Cardiac septum (tissue), 1 donor: ENCODE results near the gene TUBB2B. TPM values are rescaled to one million over a fixed set of nuclear protein-coding genes. Genes with fewer than 3 reads are reported as not detected.
"Not testable (repeated sequence)": the region's sequence is repeated elsewhere in the genome, so short reads cannot be mapped to it uniquely, and the experiment has no call there.

Source experiments
- DNase-seq: peaks from one replicate; pipeline ENCODE4 v3.0.0-alpha.2; 2020; ENCODE audit warnings: low spot score
- intact Hi-C: fragments of 100-400 bp; cut with DNase I; formaldehyde crosslinking; loops from one replicate; pipeline ENCODE4 v1.14.0; 2022
- total RNA-seq: library from RNA; stranded (reverse); fragmentation: NEBNext Ultra II Directional; extraction: Animal tissue kit (Norgen Biotek cat#: 25700); gene quantifications from one replicate; pipeline ENCODE4 v1.2.1, GENCODE V29; 2021
- donor health status: DM: no; HTN: no; CAD: no.

Gene TUBB2B
- total RNA-seq, 1 donor from 2014 or later: 1.2 TPM

- intact Hi-C loops: no loop called here
- no peak for DNase-seq
Measured at GRCh38 chr6:3218266-3218665, 9.2 kb downstream of the TUBB2B start.

- DNase-seq: no peak
- intact Hi-C loops: no loop called here
Measured at GRCh38 chr6:3217286-3217685, 10.2 kb downstream of the TUBB2B start.

- intact Hi-C loops: no loop called here
- DNase-seq: no peak
Measured at GRCh38 chr6:3214898-3215297, 12.6 kb downstream of the TUBB2B start.

GRCh38 chr6:3213334-3213695 lies 14.1 kb downstream of the TUBB2B start:
- no peak for DNase-seq
- intact Hi-C loops: no loop called here

- intact Hi-C loops: no loop called here
Measured at GRCh38 chr6:3212261-3212660, 15.2 kb downstream of the TUBB2B start.

GRCh38 chr6:3211681-3212080 lies 15.8 kb downstream of the TUBB2B start:
- DNase-seq: no peak
- intact Hi-C loops: no loop called here

More at GRCh38 chr6:3212261-3212660, 15.2 kb downstream of the TUBB2B start:
- DNase-seq: no peak

- no peak for DNase-seq
- intact Hi-C loops: no loop called here
Measured at GRCh38 chr6:3210024-3210610, 17.3 kb downstream of the TUBB2B start.

GRCh38 chr6:3209114-3210023 lies 18.1 kb downstream of the TUBB2B start:
- no peak for DNase-seq
- intact Hi-C loops: no loop called here

GRCh38 chr6:3208775-3209113 lies 18.7 kb downstream of the TUBB2B start:
- intact Hi-C loops: no loop called here
- DNase-seq: no peak

- no peak for DNase-seq
- intact Hi-C loops: no loop called here
Measured at GRCh38 chr6:3208098-3208774, 19.2 kb downstream of the TUBB2B start.

- no peak for DNase-seq
- intact Hi-C loops: no loop called here
Measured at GRCh38 chr6:3206339-3207015, 21.0 kb downstream of the TUBB2B start.

- intact Hi-C loops: no loop called here
- DNase-seq: no peak
Measured at GRCh38 chr6:3205913-3206312, 21.5 kb downstream of the TUBB2B start.

- intact Hi-C loops: no loop called here
- no peak for DNase-seq
Measured at GRCh38 chr6:3204921-3205320, 22.5 kb downstream of the TUBB2B start.

GRCh38 chr6:3202999-3203696 lies 24.3 kb downstream of the TUBB2B start:
- DNase-seq: no peak
- intact Hi-C loops: no loop called here

- no peak for DNase-seq
Measured at GRCh38 chr6:3201388-3201787, 26.1 kb downstream of the TUBB2B start.

GRCh38 chr6:3200682-3201081 lies 26.8 kb downstream of the TUBB2B start:
- intact Hi-C loops: no loop called here
- DNase-seq: no peak

More at GRCh38 chr6:3201388-3201787, 26.1 kb downstream of the TUBB2B start:
- intact Hi-C loops: no loop called here

- DNase-seq: no peak
- intact Hi-C loops: no loop called here
Measured at GRCh38 chr6:3199382-3199781, 28.1 kb downstream of the TUBB2B start.

- DNase-seq, intact Hi-C loops: not testable (repeated sequence)
Measured at GRCh38 chr6:3197734-3198133, 29.7 kb downstream of the TUBB2B start.

GRCh38 chr6:3196770-3197169 lies 30.7 kb downstream of the TUBB2B start:
- intact Hi-C loops: no loop called here

More at GRCh38 chr6:3196770-3197169, 30.7 kb downstream of the TUBB2B start:
- no peak for DNase-seq
